GM08714 (cell line): Measurements from ENCODE around the gene PABPC5.

Source experiments
- H3K4me3 ChIP-seq: fragments of 200-500 bp; sonication (Bioruptor generic); 2 replicates; pipeline ENCODE4 v1.5.1; 2014; ENCODE audit warnings: mild to moderate bottlenecking, low read length, inconsistent platforms
- ZNF274 ChIP-seq: IDR thresholded peaks from 2 replicates; pipeline ENCODE4 v1.6.1; 2012; ENCODE audit warnings: mild to moderate bottlenecking, low read depth, low read length

PABPC5 gene

GRCh38 chrX:91434351-91435168 is at the start of gene PABPC5:
Gene PABPC5, plus strand, starts transcription at chrX:91434839. Its CDS starts 739 bp downstream, at chrX:91435578.
- no peak within 1 kb of the TSS for H3K4me3 ChIP-seq
- TF ChIP-seq ZNF274 = no peak

- no peak overlapping the region for H3K4me3 ChIP-seq
- TF ChIP-seq ZNF274 = no peak
Measured at GRCh38 chrX:91389026-91389425, 45.6 kb upstream of the PABPC5 start.

- TF ChIP-seq ZNF274 = no peak
- H3K4me3 ChIP-seq = no peak overlapping the region
Measured at GRCh38 chrX:91414713-91415112, 19.9 kb upstream of the PABPC5 start.

DNA sequence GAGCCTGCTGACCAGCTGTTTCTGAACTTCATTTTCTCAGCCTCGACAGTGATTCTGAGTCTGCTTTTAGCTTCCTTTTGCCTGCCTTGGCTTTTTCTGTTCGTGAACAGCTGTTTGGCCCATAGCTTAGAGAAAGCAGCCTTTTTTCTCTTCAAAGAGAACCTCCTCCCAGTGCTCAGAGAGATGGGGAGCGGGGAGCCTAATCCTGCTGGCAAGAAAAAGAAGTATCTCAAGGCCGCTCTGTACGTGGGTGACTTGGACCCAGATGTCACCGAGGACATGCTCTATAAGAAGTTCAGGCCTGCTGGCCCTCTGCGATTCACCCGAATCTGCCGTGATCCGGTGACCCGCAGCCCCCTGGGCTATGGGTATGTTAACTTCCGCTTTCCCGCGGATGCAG is 756 bp downstream of the PABPC5 start:
- no peak for TF ChIP-seq ZNF274
- no peak overlapping the region for H3K4me3 ChIP-seq
